Lung microvascular endothelial cell (primary cell): ENCODE results near the gene PRM3. TPM values are rescaled to one million over a fixed set of nuclear protein-coding genes. Genes with fewer than 3 reads are reported as not detected.

Experiments used
- DNase-seq, 2 donors: peaks; one replicate each; pipeline versions ENCODE4 v3.0.0 to v3.0.0-alpha.2; 2010; ENCODE audit warnings: low read depth in 2 of 2
- total RNA-seq: library from RNA; depleted of rRNA; stranded (reverse); fragments of >200 nt; gene quantifications from 2 replicates; pipeline ENCODE4 v1.2.1, GENCODE V29; 2014

Gene PRM3
- total RNA-seq, 1 donor from 2014 or later: not detected

- DNase-seq: no peak
These were observed 25.3 kb downstream of the PRM3 start for GRCh38 chr16:11248133-11248532.

- no peak for DNase-seq
These were observed 27.4 kb downstream of the PRM3 start for GRCh38 chr16:11245988-11246387.

GRCh38 chr16:11245222-11245737 is 28.1 kb downstream of the PRM3 start:
- no peak for DNase-seq

GRCh38 chr16:11242658-11243057 is 30.8 kb downstream of the PRM3 start:
- no peak for DNase-seq

GRCh38 chr16:11241480-11242204 is 31.8 kb downstream of the PRM3 start:
- DNase-seq: no peak

DNA sequence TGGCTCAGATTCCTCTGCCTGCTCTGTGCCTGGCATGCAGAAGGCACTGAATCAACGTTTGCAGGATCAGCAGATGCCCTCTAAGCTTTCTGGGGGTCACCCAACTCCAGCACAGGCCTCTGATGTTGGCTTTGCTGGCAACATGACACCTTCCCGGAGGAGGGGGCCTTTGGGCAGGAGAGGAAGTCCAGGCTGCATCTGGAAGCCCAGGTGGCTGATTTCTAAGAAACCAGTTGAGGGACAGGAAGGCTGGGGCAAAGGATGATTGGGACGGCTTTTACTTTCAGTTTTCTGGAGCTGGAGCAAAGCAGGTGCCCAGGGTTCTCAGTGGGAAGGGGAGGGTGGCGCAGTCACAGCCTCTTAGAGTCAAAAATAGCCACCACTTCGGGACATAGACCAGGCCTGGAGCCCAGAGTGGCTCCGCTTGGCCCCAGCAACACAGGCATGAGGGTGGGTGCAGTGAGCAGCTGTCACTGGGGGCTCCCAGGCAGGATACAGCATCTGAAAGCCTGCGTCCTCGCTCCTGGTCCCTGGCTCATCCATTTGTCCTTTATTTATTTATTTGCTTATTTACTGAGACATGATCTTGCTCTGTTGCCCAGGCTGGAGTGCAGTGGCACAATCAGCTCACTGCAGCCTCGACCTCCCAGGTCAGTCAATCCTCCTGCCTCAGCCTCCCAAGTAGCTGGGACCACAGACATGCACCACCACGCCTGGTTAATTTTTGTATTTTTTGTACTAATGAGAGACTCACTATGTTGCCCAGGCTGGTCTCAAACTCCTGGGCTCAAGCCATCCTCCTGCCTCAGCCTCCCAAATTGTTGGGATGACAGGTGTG is 32.6 kb downstream of the PRM3 start:
- no peak for DNase-seq

GRCh38 chr16:11239644-11240632 is 33.5 kb downstream of the PRM3 start:
- DNase-seq: no peak

DNA sequence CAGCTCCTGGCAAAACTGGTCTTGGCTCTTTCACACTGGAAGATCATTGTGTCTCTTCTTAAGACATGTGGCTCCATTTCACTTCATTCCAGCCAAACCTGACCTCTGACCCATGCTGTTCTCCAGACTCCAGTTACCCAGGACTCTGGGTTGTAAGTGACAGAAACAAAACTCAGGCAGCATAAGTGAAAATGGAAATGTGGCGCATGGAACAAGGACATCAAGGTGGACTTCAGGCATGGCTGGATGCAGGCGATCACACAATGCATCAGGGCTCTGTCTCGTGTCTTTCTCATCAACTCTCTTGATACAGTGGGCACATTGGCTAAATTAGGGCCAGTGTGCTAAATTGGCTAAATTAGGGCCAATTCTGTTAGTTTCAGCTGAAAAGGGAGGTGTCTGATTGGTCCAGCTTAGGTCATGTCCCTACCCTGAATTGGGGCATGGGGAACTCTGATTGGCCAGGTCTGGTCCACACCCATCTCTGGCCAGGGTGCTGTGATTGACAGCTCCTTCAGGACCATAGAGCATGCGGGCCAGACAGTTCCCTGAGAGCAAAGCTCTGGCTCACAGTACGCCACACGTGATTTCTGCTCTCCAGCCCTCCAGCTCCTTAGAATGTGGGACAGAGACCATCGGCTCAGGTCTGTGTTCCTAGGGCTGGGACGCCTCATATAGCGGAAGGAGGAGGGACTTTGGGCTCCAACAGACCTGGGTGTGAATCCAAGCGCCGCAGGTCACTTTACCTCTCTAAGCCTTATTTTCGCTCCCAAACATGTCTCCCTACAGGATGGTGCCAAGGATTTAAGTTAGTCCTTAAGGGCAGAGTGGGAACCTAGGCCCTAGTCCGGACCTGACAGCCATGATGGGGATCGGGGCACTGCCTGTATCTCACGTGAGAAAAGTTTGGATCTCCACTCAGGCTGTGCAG is 34.9 kb downstream of the PRM3 start:
- DNase-seq: no peak

- DNase-seq: no peak
These were observed 36.8 kb downstream of the PRM3 start for GRCh38 chr16:11236461-11237254.

DNA sequence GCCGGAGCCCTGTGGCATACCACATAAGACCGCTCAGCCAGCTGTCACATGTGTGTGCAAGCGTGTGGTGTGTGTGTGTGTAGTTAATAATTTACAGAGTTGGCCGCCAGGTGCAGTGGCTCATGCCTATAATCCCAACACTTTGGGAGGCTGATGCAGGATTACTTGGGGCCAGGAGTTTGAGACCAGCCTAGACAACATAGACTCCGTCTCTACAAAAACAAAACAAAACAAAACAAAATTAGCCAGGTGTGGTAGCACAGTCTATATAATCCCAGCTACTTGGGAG is 37.8 kb downstream of the PRM3 start:
- no peak for DNase-seq

DNA sequence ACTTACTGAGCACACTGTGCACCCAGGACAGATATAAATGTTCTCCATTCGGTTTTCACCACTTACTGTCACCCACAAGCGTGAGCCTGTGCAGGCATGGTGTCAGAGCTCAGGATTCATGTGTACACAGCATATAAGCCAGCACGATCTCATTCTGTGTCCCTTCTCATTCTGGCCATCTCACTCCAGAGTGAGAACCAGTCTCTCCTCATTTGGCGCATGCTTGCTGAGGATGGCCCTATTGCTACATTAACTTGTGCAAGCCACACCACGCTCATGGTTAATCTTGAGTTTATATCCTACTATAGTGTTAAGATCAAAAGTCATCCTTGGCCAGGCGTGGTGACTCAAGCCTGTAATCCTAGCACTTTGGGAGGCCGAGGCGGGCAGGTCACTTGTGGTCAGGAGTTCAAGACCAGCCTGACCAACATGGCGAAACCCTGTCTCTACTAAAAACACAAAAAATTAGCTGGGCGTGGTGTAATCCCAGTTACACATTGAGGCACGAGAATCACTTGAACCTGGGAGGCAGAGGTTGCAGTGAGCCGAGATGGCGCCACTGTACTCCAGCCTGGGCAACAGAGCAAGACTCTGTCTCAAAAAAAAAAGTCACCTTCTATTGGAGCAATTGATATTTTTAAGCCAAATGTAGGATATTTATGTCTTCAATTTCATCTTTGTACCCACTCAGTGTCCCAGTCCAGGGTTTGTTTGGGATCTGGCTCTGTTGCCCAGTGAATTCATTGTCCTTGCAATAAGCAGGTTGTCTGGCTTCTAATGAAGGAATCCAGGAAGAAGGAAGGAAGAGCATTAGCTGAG is 38.3 kb downstream of the PRM3 start:
- no peak for DNase-seq

- DNase-seq: no peak
These were observed 39.6 kb downstream of the PRM3 start for GRCh38 chr16:11233727-11234376.

GRCh38 chr16:11232852-11233726 is 40.3 kb downstream of the PRM3 start:
- DNase-seq: no peak

DNA sequence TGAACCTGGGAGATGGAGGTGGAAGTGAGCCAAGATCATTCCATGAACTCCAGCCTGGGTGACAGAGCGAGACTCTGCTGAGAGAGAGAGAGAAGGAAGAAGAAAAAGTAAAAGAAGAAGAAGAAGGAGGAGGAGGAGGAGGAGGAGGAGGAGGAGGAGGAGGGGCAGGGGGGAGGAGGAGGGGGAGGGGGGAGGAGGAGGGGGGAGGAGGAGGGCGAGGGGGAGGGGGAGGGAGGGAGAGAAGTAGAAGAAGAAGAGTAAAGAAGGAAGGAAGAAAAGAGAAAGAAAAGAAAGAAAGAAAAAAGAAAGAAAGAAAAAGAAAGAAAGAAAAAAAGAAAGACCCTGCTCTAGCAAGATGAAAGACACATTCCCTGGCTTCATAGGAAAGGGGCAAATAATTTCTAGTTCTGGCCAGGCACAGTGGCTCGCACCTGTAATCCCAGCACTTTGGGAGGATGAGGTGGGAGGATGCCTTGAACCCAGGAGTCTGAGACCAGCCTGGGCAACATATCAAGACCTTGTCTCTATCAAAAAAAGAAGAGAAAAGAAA is 41.1 kb downstream of the PRM3 start:
- no peak for DNase-seq

DNA sequence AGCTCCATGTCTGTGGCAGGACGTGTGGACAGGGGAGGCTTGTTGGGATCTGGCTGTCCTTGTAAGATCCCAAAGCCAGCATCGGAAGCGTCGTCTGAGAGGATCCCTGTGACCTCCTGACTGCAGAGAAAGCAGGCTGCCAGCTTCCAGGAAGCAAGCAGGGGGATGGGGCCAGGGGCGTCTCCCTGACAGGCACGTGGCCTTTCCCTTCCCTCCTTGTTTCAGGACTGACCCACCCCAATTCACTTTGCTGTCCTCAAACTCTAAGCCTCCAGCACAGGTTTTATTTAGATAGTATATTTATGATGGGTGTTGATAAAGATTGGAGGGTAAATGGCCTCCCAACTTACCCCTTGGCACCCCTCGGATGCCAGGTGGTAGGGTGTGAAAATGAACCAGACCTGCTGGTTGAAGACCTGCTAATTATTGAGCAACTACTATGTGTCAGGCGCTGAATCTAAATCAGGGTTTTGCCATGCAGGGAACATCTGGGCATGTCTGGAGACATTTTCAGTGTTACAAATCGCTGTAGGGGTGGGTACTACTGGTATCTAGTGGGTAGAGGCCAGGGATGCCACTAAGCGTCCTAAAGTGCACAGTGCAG is 42.0 kb downstream of the PRM3 start:
- DNase-seq: no peak

DNA sequence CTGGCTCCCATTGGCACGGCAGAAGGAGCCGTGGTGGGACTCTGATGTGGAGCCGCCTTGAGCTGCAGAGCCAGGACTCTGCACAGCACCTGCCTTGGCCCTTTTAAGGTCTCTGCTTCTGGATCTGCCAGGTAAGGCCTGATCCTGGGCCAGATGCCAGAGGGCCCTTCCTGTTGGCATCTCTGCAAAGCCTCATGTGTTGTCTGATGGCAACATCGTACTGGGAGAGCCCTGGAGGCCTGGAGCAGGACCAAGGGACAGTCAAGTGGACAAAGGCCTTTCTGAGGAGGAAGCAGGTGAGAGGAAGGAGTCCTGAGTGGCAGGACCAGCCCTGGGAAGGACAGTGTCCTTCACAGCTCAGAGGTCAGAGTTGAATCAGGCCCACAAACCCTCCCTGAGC is 43.5 kb downstream of the PRM3 start:
- DNase-seq: no peak

- DNase-seq: no peak
These were observed 44.0 kb downstream of the PRM3 start for GRCh38 chr16:11229432-11229831.
